ENCODE data around the gene MAD1L1.

DNA sequence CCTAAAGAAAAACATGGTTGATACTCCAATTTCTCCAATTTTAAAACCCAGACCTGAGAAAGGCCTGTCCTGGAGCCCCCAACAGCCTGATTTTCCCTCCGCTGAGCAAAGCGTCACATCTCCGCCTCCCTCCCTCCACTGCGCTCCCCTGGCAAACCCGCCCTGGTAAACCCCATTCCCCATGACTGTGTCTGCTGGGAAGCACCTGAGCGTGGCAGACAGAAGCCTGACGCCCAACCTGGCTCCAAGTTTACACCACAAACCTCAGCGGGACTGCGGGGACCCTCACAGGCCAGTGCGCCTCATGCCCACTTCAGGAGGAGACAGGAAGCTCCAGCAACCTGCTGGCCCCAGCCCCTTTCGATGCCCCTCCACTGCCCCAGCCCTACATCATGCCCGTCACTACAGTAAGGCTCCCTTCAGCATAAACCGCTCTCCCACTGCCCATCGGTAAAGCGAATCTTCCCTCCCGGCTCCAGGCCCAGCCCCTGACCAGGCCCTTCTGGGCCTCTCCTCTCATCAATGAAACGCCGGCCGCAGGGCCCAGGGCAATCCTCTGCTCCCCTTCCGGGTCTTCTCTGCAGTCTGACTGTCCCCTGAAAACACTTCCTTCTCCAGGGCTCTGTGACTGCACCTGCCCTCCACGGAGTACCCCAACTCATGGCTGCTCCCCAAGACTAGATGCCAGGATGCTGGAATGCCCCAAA is 233.3 kb downstream of the MAD1L1 start:
- TF ChIP-seq, protein P1, sequence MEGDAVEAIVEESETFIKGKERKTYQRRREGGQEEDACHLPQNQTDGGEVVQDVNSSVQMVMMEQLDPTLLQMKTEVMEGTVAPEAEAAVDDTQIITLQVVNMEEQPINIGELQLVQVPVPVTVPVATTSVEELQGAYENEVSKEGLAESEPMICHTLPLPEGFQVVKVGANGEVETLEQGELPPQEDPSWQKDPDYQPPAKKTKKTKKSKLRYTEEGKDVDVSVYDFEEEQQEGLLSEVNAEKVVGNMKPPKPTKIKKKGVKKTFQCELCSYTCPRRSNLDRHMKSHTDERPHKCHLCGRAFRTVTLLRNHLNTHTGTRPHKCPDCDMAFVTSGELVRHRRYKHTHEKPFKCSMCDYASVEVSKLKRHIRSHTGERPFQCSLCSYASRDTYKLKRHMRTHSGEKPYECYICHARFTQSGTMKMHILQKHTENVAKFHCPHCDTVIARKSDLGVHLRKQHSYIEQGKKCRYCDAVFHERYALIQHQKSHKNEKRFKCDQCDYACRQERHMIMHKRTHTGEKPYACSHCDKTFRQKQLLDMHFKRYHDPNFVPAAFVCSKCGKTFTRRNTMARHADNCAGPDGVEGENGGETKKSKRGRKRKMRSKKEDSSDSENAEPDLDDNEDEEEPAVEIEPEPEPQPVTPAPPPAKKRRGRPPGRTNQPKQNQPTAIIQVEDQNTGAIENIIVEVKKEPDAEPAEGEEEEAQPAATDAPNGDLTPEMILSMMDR (conservative IDR thresholded peaks at IDR 0.05; ENCODE audit: low read length) = no peak
- TF ChIP-seq EZH2phosphoT487 (IDR thresholded peaks at IDR 0.05; ENCODE audit: borderline replicate concordance, low read depth, low read length) = no peak

All from OCI-LY7 (cell line).